NCI-H128 (cell line): Measurements from ENCODE around the gene PDGFD.
"Not testable (repeated sequence)": the region's sequence is repeated elsewhere in the genome, so short reads cannot be mapped to it uniquely, and the experiment has no call there.

Experiments
- DNase-seq: peaks from one replicate; lab custom pipeline; 2025; ENCODE audit not compliant: unreplicated experiment; lab: John Stamatoyannopoulos, UW

PDGFD gene

DNA sequence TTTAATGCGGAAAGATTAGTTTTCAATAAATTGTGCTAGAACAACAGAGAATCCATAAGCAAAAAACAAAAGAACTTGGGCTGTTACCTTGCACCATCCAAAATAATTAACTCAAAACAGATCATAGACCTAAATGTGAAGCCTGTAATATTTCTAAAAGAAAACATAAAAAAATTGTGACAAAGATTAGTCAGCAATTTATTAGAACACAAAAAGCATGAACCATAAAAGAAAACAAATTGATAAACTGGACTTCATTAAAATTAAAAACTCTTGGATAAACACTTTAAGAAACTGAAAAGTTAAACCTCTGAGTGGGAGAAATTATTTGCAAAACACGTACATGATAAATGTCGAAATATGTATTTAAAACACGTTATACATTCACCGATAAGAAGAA is 106.0 kb downstream of the PDGFD start:
- no peak for DNase-seq

GRCh38 chr11:104055596-104055995 is 108.4 kb downstream of the PDGFD start:
- DNase-seq, result no peak

GRCh38 chr11:104054911-104055529 is 108.9 kb downstream of the PDGFD start:
- DNase-seq, result no peak

- DNase-seq, result no peak
Observed at GRCh38 chr11:104053743-104054478, 110.0 kb downstream of the PDGFD start.

- DNase-seq, result no peak
Observed at GRCh38 chr11:104051778-104052177, 112.2 kb downstream of the PDGFD start.

DNA sequence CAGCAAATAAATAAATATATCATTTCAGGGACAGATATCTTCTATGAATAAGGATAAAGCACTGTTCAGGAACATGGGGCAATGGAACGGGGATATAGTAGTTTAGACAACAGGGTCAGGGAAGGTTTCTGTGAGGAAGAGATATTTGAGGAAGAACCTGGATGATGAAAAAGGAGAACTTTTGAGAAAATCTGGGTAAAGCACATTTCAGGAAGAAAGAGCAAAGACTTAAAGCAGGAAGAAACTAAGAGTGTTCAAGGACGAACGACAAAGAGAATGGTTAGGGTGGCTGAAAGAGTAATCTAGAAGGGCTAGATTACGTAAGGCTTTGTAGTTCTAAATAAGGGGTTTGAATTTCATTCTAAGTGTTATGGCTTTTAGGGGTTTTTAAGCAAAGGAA is 114.8 kb downstream of the PDGFD start:
- DNase-seq, result no peak

DNA sequence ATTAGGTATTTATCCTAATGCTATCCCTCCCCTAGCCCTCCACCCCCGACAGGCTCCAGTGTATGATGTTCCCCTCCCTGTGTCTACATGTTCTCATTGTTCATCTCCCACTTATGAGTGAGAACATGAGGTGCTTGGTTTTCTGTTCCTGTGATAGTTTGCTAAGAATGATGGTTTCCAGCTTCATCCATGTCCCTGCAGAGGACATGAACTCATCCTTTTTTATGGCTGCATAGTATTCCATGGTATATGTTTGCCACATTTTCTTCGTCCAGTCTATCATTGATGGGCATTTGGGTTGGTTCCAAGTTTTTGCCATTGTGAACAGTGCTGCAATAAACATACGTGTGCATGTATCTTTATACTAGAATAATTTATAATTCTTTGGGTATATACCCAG is 117.1 kb downstream of the PDGFD start:
- DNase-seq, result not testable (repeated sequence)

DNA sequence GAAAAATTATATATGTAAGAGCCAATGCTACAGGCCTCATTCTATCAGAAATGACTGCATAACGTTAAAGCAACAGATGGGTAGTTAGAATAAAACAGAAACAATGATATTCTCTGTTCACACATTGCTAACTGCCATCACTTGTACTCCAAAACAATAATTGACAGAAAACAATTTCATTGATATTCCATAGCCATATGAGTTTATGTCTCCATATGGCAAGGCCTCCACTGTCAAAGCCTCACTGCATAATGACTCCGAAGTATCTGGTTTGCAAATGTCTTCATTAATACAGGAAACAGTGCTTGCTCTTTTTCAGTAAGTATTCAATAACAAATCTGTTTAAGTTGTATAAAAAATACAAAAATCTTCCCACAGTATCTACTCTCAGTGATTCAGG is 117.6 kb downstream of the PDGFD start:
- no peak for DNase-seq

- no peak for DNase-seq
Observed at GRCh38 chr11:104043678-104044239, 120.2 kb downstream of the PDGFD start.

- no peak for DNase-seq
Observed at GRCh38 chr11:104043142-104043541, 120.8 kb downstream of the PDGFD start.

- DNase-seq, result no peak
Observed at GRCh38 chr11:104041792-104042191, 122.2 kb downstream of the PDGFD start.

- no peak for DNase-seq
Observed at GRCh38 chr11:104036995-104037394, 127.0 kb downstream of the PDGFD start.

- DNase-seq, result no peak
Observed at GRCh38 chr11:104036588-104036987, 127.4 kb downstream of the PDGFD start, which contains the start of gene DDI1. Gene DDI1, plus strand, starts transcription at chr11:104036640. Its CDS starts 183 bp downstream, at chr11:104036823.

DNA sequence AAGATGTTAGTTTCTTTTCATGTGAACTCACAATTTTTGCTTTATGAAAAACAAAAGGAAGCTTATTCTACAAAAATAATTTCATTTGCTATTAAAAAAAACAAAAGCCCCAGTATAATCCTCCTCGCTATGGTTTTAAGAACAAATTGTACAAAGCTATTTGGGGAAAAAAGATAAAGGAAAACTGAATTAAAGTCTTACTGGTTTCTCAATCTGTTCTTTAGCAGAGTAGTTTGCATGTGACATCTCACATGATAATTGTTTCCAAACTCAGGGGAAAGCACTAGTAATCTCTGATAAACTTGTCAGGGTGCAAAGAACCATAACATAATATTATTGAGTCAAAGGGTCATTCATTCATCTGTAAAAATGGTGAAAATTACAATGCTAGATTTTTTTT is 130.4 kb downstream of the PDGFD start:
- DNase-seq, result no peak

DNA sequence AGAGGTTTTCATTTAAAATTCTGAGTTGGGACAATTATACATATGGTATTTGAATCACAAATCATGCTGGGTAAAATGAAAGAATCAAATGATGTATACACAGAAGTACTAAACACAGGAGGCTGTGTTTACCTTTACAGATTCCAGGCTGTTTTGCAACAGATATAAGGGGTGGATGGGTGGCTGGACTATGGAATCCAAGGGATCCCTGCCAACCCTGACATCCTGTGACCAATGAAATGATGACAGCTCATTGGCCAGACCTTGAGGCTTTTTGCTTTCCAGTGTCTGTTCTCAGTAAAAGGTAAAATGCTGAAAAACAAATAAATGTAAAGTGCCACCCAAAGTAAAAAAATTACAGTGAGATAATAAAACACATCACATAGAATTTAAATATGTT is 130.8 kb downstream of the PDGFD start:
- DNase-seq, result no peak

GRCh38 chr11:104028476-104029263 is 135.3 kb downstream of the PDGFD start:
- DNase-seq, result no peak

DNA sequence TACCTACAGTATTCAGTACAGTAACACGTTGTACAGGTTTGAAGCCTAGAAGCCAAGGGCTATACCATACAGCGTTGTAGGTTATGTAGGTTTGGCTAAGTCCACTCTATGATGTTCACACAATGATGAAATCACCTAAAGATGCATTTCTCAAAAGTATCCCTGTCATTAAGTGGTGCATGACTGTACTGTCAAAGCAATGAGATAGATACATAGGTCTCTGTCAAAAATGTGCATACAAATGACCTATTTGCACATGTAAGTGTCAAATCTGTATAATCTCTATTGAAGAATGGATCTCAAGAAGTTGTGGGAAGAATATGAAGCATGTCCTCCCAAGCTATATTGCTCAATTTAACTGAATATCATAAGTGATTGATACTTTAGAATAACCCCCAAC is 139.4 kb downstream of the PDGFD start:
- DNase-seq, result no peak

- DNase-seq, result no peak
Observed at GRCh38 chr11:104015649-104016415, 148.1 kb downstream of the PDGFD start.

DNA sequence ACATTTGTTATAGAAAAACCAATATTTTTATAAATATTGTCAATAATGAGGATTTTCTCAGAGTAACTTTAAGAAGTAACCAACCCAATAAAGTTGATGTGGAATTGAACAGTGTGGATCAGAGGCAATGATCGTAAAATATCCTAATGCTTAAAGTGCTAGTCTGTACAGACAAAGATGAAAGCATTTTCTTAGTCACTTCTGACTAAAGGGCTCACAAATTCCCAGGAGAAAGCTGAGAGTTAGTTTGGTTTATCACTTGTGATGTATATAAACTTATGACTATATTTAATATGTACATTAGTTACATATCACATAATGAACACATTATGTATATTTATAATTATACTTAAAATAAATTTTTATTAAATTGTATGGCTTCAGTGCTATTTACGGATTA is 152.9 kb downstream of the PDGFD start:
- DNase-seq, result no peak

GRCh38 chr11:104009744-104010143 is 154.2 kb downstream of the PDGFD start:
- no peak for DNase-seq
